Measurements from ENCODE around the gene GMDS.

Gene GMDS

GRCh38 chr6:1963596-1963995, 281.8 kb downstream of the GMDS start:
- TF ChIP-seq CTCF (IDR thresholded peaks at IDR 0.05; ENCODE audit: borderline replicate concordance, insufficient read depth, low read depth, low read length), result no peak
- no peak overlapping the region for H3K4me3 ChIP-seq (ENCODE audit: low read depth, low read length)

GRCh38 chr6:1962201-1962600, 283.2 kb downstream of the GMDS start:
- no peak for TF ChIP-seq CTCF (IDR thresholded peaks at IDR 0.05; ENCODE audit: borderline replicate concordance, insufficient read depth, low read depth, low read length)

GRCh38 chr6:1960486-1961142, 284.8 kb downstream of the GMDS start:
- H3K4me3 ChIP-seq (ENCODE audit: low read depth, low read length), result no peak overlapping the region
- TF ChIP-seq CTCF (IDR thresholded peaks at IDR 0.05; ENCODE audit: borderline replicate concordance, insufficient read depth, low read depth, low read length), result no peak

More at GRCh38 chr6:1962201-1962600, 283.2 kb downstream of the GMDS start:
- H3K4me3 ChIP-seq (ENCODE audit: low read depth, low read length), result no peak overlapping the region

- no peak for TF ChIP-seq CTCF (IDR thresholded peaks at IDR 0.05; ENCODE audit: borderline replicate concordance, insufficient read depth, low read depth, low read length)
These were observed 287.1 kb downstream of the GMDS start for GRCh38 chr6:1958257-1958656.

GRCh38 chr6:1957746-1958145, 287.7 kb downstream of the GMDS start:
- TF ChIP-seq CTCF (IDR thresholded peaks at IDR 0.05; ENCODE audit: borderline replicate concordance, insufficient read depth, low read depth, low read length), result no peak
- no peak overlapping the region for H3K4me3 ChIP-seq (ENCODE audit: low read depth, low read length)

More at GRCh38 chr6:1958257-1958656, 287.1 kb downstream of the GMDS start:
- H3K4me3 ChIP-seq (ENCODE audit: low read depth, low read length), result no peak overlapping the region

GRCh38 chr6:1952740-1953360, 292.6 kb downstream of the GMDS start:
- no peak for TF ChIP-seq CTCF (IDR thresholded peaks at IDR 0.05; ENCODE audit: borderline replicate concordance, insufficient read depth, low read depth, low read length)
- H3K4me3 ChIP-seq (ENCODE audit: low read depth, low read length), result no peak overlapping the region

- no peak overlapping the region for H3K4me3 ChIP-seq (ENCODE audit: low read depth, low read length)
- no peak for TF ChIP-seq CTCF (IDR thresholded peaks at IDR 0.05; ENCODE audit: borderline replicate concordance, insufficient read depth, low read depth, low read length)
These were observed 294.8 kb downstream of the GMDS start for GRCh38 chr6:1950631-1951030.
